GDM1 (cell line): Measurements from ENCODE around the gene CT47C1.
A peak's percentile ranks its signal among the peaks of the same experiment; 100 is the strongest.

Experiments
- DNase-seq: peaks from one replicate; lab custom pipeline; 2025; lab: John Stamatoyannopoulos, UW

CT47C1 gene

GRCh38 chrX:119073911-119074310 is 1.1 kb downstream of the CT47C1 start:
- DNase-seq: no peak

GRCh38 chrX:119075270-119076025 is 2.7 kb downstream of the CT47C1 start:
- DNase-seq: no peak

DNA sequence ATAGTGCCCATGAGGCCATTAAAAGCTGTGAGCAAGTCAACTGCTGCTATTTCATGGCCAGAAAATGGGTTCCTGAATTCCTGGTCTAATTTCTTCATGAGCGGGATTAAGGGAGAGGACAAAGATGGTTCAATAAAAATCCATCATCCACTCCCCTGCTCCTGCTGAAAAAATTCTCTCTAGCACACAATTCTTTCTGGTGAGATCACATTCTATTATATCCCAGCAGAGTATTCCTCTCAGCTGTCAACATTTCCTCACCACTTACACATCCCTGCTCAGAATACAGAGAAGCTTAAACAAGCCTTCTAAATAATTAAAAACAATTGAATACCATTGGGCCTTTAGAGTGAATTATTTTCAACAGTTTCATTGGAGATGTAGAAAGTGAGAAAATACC is 9.5 kb downstream of the CT47C1 start:
- no peak for DNase-seq

- DNase-seq: no peak
Measured at GRCh38 chrX:119084766-119085165, 12.0 kb downstream of the CT47C1 start.

- no peak for DNase-seq
Measured at GRCh38 chrX:119087121-119087520, 14.3 kb downstream of the CT47C1 start.

- DNase-seq: no peak
Measured at GRCh38 chrX:119089619-119090018, 16.8 kb downstream of the CT47C1 start.

GRCh38 chrX:119090627-119091026 is 17.8 kb downstream of the CT47C1 start:
- no peak for DNase-seq

DNA sequence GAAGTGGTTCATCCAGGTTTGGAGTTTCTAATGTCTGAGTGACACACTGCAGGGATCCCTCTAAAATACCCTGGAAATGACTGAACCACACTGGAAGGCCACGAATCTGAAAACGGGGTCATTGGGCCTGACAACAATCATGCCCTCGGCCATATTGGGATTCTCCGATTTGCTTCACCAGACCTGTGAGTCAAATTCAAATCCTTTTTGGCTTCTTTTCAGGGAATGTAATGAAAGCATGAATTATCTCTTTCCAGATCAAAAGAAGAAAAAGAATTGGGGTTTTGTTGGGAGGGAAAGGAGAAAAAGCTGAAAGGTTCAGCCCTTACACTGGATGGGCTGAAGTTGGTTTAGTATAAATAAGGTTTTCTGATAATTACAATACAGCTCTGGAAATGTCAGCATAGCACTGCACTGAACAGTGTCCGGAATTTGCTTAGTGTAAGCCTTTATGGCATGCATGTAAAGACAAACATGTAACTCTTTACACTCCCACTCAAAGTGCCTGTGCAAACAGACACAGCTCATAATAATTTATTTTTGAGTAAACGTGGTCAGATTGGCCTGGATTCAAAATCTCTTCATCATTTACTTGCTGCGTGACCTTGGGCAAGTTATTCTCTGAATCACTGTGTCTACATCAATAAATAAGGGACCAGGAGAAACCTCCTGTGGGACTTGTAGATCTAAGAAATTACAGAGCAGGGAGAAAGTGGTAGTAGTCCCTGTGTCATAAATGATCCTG is 21.4 kb downstream of the CT47C1 start:
- DNase-seq: no peak

- no peak for DNase-seq
Measured at GRCh38 chrX:119094819-119095218, 22.0 kb downstream of the CT47C1 start.

GRCh38 chrX:119095936-119096335 is 23.1 kb downstream of the CT47C1 start:
- no peak for DNase-seq

DNA sequence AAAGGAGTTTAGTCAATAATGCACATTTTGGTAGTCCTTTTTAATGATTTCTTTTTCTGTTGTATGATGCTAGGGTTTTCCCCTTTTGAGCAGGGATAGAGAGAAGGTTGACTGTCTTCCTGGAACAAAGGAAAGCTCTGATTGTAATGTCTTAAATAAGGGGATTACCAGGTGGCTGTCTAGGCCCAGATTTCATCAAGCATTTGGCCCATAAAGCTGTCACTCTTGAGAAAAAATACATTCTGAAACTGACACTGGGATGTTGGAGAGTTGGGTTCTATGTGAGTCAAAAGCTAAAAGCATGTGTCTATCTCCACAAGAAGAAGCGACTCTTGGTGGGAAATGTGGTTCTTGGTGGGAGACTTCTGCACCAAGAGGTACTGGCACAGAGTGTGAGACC is 28.4 kb downstream of the CT47C1 start:
- DNase-seq: no peak

GRCh38 chrX:119105826-119106225 is 33.0 kb downstream of the CT47C1 start:
- no peak for DNase-seq

DNA sequence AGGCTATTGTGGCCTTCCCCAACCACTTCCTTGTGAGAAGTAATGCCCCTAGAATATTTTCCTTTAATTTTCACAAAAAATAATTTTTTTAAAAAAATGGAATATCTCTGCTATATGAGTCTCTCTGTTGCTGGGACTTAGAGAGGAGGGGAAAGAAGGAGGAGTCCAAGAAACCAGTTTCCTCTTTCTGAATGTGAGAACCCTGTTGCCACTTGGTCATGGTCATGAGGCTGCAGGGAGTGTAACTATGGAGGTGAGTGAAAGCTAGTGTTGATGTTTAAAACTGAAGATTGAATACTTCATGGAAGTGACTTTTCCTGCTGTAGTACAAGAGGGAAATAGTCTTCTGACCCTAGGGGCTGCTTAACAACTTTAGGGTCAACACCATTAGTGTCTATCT is 34.4 kb downstream of the CT47C1 start:
- no peak for DNase-seq

DNA sequence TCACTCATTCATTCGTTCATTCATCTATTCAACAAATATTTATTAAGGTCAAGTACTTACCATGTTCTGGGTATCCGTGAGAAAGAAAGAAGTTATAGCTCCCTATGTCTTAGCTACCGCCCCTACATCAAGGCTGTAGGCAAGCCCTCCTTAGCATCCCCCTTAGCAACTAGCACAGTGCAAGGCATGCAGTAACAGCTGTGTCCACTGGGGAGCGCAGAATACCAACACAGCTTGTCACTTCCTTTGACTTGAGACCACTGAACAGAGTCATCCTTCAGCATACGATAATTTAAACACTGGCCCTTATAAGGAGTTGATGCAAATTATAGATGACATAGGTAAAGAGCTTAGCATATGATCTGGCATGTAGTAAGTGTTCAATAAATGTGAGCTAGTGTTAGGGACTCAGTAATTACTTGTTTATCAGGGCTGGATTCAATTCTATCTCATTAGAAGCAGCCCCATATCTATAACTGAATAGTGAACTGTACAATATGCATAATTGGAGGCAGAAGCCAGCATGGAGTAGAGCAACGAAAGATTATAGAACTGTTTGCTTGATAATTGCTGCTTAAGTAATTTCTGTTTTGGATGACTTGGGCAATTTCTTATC is 46.1 kb downstream of the CT47C1 start:
- peak; percentile 41 for DNase-seq

- no peak for DNase-seq
Measured at GRCh38 chrX:119121341-119121740, 48.5 kb downstream of the CT47C1 start.
